Left forelimb (tissue), 1 donor: Measurements from ENCODE around the gene MFSD12.
"Not testable (repeated sequence)": the region's sequence is repeated elsewhere in the genome, so short reads cannot be mapped to it uniquely, and the experiment has no call there.

Experiments used
- DNase-seq: peaks from one replicate; pipeline ENCODE4 v3.0.0-alpha.2; 2018; ENCODE audit warnings: low spot score

MFSD12 gene

GRCh38 chr19:3536429-3537100, 20.8 kb downstream of the MFSD12 start:
- no peak for DNase-seq

DNA sequence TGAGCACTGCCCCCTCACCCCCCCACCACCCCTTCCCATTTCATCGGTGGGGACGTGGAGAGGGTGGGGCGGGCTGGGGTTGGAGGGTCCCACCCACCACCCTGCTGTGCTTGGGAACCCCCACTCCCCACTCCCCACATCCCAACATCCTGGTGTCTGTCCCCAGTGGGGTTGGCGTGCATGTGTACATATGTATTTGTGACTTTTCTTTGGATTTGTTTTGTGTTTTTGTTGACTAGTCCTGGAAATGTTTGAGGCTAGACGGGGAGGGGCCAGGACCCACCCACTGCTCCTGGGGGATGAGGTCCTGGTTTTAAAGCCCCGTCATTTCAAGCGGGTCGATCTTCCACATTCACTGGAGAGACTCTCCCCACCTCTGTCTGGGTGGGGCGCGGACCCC, 21.4 kb downstream of the MFSD12 start:
- DNase-seq = no peak

- DNase-seq = no peak
These were observed 21.8 kb downstream of the MFSD12 start for GRCh38 chr19:3535563-3535965.

- no peak for DNase-seq
These were observed 22.2 kb downstream of the MFSD12 start for GRCh38 chr19:3535235-3535535.

- DNase-seq = no peak
These were observed 22.8 kb downstream of the MFSD12 start for GRCh38 chr19:3534375-3535234.

- no peak for DNase-seq
These were observed 23.7 kb downstream of the MFSD12 start for GRCh38 chr19:3533563-3534216.

GRCh38 chr19:3533033-3533432, 24.4 kb downstream of the MFSD12 start:
- DNase-seq = no peak

DNA sequence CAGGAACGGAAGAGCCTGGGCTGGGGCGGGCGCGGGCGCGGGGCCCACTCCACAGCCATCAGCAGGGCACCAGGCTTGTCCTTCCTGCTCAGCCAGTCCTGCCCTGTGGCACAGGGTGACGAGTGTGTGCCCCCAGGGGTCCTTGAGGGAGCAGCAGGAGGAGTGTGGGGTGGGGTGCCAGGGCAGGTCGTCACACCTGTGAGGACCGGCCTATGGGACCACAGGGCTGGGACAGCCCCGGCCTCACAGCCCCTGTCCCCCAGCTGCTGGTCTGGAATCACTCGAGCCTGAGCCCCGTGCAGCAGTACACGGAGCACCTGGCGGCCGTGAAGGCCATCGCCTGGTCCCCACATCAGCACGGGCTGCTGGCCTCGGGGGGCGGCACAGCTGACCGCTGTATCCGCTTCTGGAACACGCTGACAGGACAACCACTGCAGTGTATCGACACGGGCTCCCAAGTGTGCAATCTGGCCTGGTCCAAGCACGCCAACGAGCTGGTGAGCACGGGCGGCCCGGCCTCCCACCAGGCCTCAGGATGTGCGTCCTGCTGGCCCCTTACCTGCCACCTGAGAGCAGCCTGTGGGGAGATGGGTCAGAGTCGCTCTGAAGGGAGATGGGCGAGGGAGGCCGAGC, 25.1 kb downstream of the MFSD12 start:
- DNase-seq = no peak

DNA sequence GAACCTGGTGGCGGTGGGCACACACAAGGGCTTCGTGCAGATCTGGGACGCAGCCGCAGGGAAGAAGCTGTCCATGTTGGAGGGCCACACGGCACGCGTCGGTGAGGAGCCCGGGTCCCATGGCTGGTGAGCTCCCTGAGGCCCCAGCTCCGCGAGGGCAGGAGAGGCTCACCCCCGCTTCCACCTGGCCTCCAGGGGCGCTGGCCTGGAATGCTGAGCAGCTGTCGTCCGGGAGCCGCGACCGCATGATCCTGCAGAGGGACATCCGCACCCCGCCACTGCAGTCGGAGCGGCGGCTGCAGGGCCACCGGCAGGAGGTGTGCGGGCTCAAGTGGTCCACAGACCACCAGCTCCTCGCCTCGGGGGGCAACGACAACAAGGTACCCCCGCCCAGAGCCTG, 25.7 kb downstream of the MFSD12 start:
- DNase-seq = no peak

DNA sequence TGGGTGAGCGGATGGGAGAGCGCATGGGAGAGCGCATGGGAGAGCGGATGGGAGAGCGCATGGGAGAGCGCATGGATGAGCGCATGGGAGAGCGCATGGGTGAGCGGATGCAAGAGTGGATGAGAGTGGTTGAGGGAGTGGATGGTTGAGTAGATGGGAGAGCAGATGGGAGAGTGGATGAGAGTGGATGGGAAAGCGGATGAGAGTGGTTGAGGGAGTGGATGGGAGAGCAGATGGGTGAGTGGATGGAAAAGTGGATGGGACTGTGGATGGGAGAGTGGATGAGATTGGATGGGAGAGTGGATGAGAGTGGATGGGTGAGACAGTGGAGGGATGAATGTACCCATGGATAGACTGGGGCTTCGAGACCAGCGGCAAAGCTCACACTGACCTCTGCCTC, 27.0 kb downstream of the MFSD12 start:
- no peak for DNase-seq

DNA sequence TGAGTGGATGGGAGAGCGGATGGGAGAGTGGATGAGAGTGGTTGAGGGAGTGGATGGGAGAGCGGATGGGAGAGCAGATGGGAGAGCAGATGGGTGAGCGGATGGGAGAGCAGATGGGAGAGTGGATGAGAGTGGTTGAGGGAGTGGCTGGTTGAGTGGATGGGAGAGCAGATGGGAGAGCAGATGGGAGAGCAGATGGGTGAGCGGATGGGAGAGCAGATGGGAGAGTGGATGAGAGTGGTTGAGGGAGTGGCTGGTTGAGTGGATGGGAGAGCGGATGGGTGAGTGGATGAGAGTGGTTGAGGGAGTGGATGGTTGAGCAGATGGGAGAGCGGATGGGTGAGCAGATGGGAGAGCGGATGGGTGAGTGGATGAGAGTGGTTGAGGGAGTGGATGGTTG, 28.1 kb downstream of the MFSD12 start:
- DNase-seq = not testable (repeated sequence)

DNA sequence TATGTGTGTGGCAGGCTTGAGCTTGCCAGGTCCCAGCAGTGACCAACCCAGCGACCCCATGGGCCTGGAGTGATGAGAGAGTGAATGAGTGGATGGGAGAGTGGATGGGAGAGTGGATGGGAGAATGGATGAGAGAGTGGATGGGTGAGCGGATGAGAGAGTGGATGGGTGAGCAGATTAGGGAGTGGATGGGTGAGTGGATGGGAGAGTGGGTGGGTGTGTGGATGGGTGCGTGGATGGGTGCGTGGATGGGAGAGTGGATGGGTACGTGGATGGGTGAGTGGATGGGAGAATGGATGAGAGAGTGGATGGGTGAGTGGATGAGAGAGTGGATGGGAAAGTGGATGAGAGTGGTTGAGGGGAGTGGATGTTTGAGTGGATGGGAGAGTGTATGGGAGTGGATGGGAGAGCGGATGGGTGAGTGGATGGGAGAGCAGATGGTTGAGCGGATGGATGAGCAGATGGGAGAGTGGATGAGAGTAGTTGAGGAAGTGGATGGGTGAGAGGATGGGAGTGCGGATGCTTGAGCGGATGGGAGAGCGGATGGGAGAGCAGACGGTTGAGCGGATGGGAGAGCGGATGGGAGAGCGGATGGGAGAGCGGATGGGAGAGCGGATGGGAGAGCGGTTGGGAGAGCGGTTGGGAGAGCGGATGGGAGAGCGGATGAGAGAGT, 28.7 kb downstream of the MFSD12 start:
- no peak for DNase-seq

GRCh38 chr19:3528080-3528479, 29.3 kb downstream of the MFSD12 start:
- no peak for DNase-seq

- DNase-seq = no peak
These were observed 30.0 kb downstream of the MFSD12 start for GRCh38 chr19:3527238-3527910.

DNA sequence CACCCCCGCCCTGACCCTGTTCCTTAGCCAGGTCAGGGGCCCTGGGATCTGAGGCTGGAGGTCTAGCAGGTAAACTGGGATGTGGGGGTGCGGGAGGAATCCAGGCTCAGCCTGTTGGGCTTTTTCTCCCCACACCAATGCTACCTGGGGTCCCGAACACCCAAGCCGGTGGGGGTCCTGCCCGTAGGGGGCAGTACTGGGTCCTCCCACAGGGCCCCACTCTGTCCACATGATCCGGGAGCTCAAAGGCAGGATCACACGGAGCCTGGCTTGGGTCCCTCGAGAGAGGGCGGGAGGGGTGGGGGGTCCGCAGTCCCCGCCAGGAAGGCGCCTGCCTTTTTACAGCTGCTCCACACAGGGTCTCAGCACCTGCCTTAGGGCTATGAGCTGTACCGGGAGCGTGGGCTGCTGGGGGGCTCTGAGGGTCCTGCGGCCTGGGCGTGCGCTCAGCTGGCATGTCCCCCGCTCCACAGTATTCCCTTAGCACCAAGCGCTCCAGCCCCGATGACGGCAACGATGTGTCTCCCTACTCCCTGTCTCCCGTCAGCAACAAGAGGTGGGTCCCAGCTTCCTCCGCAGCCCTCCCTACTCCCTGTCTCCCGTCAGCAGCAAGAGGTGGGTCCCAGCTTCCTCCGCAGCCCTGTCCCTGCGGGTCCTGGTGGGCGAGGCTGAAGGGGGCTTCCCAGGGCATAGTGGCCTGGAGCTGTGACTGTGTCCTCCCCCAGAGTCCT, 30.7 kb downstream of the MFSD12 start:
- no peak for DNase-seq

- no peak for DNase-seq
These were observed 32.4 kb downstream of the MFSD12 start for GRCh38 chr19:3524904-3525451.

DNA sequence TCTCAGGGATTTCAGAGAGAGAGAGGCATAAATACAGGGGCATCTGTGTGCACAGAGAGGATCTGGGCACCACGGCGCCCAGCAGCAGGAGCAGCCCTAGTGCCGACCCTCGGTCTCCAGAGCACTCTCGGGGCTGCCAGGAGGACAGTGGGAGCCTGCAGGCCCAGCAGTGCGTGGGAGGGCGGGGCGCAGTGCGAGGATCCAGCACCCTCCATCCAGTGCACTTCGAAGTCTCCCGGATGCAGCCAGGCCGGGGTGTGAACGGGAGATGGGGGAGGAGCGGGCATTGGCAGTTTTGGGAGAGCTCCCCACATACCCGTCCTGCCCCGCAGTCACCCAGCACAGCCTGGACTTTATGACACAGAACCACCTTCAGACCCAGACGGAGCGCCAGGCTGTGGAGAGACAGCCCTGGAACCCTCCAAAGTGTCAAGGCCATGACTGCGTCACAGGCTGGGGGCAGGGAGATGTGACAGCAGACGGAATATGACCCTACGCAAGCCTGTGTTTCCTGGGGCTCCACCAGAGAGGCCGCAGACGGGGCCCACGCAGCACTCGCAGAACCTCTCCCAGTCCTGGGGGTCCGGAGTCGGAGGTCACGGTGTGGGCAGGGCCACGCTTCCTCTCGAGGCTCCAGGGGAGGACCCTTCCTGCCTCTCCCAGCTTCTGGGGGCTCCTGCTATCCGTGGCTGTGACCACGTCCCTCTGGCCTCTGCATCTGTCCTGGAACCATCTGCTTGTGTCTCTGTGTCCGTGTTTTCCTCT, 33.1 kb downstream of the MFSD12 start:
- no peak for DNase-seq

DNA sequence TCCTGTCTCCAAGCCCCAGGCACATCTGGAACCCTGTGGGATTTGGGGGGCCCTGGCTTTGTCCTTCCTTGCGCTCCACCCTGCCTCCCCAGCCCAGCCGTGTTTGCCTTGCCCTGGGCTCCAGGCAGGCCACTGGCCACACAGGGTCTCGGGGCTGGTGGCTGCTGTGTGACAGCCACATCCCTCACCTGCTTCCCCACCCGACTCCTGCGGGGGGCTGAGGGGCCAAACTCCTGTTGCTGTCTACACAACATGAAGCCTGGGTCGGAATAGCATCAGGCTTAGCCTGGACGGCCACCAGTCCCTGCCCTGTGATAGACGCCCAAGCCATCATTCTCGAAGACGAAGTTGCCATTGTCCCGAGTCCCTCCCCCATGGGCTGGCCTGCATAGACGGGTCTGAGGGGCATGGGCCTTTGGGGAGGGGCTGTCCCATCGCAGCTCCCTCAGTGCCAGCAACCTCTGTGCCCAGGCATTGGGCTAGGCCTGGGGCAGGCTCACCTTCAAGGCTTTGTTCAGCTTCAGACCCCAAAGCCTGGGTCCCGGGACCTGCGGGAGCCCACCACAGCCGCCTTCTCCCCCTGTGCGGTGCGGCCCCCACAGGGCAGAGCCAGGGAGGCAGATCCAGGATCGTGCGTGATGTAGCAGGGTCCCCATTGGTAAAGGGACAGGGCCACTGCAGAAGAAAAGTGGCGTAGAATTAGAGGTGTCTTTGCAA, 33.9 kb downstream of the MFSD12 start:
- DNase-seq = no peak
